Measurements from ENCODE around the gene TSHR. TPM values are rescaled to one million over a fixed set of nuclear protein-coding genes. Genes with fewer than 3 reads are reported as not detected.

TSHR gene
- total RNA-seq (2021) = not detected in 2 replicates
- long read RNA-seq, partial matches to known transcripts = 0 of 2 reads
- long read RNA-seq, other reads (novel, unspliced or antisense) = 2 of 2 reads

DNA sequence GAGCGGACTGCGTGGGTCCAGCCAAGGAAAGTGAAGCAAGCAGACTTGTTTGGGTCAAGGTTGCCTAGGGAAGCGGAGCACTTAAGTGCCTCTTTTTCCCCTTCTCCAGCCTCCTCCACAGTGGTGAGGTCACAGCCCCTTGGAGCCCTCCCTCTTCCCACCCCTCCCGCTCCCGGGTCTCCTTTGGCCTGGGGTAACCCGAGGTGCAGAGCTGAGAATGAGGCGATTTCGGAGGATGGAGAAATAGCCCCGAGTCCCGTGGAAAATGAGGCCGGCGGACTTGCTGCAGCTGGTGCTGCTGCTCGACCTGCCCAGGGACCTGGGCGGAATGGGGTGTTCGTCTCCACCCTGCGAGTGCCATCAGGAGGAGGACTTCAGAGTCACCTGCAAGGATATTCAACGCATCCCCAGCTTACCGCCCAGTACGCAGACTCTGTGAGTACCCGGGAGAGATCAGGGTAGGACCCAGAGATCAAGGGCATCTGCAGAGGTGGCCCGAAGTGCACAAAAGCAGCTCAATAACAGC, at the start of gene TSHR:
TSHR (plus strand) TSS at position 206 of the 526 bp plus-strand sequence; CDS start at position 266, 60 bp downstream.
- H3T11ph ChIP-seq (ENCODE audit: low read length) = no peak within 1 kb of the TSS
- H3K27ac Mint-ChIP-seq = no peak within 1 kb of the TSS
- no peak within 1 kb of the TSS for H3K14ac ChIP-seq (ENCODE audit: insufficient read depth, low read length)
- peaks cover 43% of the 10 kb centered on the region for H3K27me3 Mint-ChIP-seq (ENCODE audit: low read depth)
- H2AFZ ChIP-seq (ENCODE audit: low read length) = no peak within 1 kb of the TSS
- no peak within 1 kb of the TSS for H2BK120ac ChIP-seq (ENCODE audit: low read depth, low read length, poor library complexity, severe bottlenecking)
- H3K4me1 Mint-ChIP-seq = peaks cover 14 to 18% of the 10 kb centered on the region in 2 experiments
- H2BK12ac ChIP-seq (ENCODE audit: insufficient read length, low read depth, low read length) = no peak within 1 kb of the TSS
- no peak within 1 kb of the TSS for H2BK5ac ChIP-seq (ENCODE audit: insufficient read length, low read length)
- peaks cover 4% of the 10 kb centered on the region; the same call in 1 of the 2 replicates for H3K27me3 ChIP-seq (ENCODE audit: insufficient read depth, low read length)
- no peak within 1 kb of the TSS for H3K56ac ChIP-seq (ENCODE audit: insufficient read length, low read depth, low read length)
- H3K23ac ChIP-seq (ENCODE audit: insufficient read length, low read depth, low read length) = no peak within 1 kb of the TSS
- H3K9ac ChIP-seq (ENCODE audit: extremely low read depth, insufficient read length, low read length) = peak within 1 kb of the TSS; percentile 0
- H3K4me1 ChIP-seq (ENCODE audit: insufficient read depth, low read length) = no peaks in the 10 kb centered on the region
- no peak within 1 kb of the TSS for H3K4ac ChIP-seq (ENCODE audit: low read depth, low read length)
- no peaks in the 10 kb centered on the region for H4K20me1 ChIP-seq (ENCODE audit: control insufficient read depth, insufficient read depth, insufficient read length)
- no peak within 1 kb of the TSS for H4K91ac ChIP-seq (ENCODE audit: insufficient read length, low read depth, low read length)
- no peak within 1 kb of the TSS for H3K27ac ChIP-seq (ENCODE audit: insufficient read length, low read depth, low read length)
- no peak within 1 kb of the TSS for H4K5ac ChIP-seq (ENCODE audit: insufficient read length, low read depth, low read length)
- H4K8ac ChIP-seq (replicated peaks; ENCODE audit: insufficient read length, low read depth, low read length) = no peak within 1 kb of the TSS
- TF ChIP-seq, protein P1, sequence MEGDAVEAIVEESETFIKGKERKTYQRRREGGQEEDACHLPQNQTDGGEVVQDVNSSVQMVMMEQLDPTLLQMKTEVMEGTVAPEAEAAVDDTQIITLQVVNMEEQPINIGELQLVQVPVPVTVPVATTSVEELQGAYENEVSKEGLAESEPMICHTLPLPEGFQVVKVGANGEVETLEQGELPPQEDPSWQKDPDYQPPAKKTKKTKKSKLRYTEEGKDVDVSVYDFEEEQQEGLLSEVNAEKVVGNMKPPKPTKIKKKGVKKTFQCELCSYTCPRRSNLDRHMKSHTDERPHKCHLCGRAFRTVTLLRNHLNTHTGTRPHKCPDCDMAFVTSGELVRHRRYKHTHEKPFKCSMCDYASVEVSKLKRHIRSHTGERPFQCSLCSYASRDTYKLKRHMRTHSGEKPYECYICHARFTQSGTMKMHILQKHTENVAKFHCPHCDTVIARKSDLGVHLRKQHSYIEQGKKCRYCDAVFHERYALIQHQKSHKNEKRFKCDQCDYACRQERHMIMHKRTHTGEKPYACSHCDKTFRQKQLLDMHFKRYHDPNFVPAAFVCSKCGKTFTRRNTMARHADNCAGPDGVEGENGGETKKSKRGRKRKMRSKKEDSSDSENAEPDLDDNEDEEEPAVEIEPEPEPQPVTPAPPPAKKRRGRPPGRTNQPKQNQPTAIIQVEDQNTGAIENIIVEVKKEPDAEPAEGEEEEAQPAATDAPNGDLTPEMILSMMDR (conservative IDR thresholded peaks at IDR 0.05) = no peak
- H3K4me3 Mint-ChIP-seq = peak within 1 kb of the TSS; percentile 73 to 91
- no peaks in the 10 kb centered on the region for H3K9me3 Mint-ChIP-seq
- H3K36me3 Mint-ChIP-seq (ENCODE audit: insufficient read depth in 1 of 3, low read depth in 3 of 3) = no peaks in the 10 kb centered on the region
- peaks cover 7% of the 10 kb centered on the region for H3K23me2 ChIP-seq (ENCODE audit: insufficient read length, low read depth, low read length, poor library complexity, severe bottlenecking)
- H3K79me1 ChIP-seq (ENCODE audit: insufficient read depth, low read depth, low read length, poor library complexity, severe bottlenecking) = no peaks in the 10 kb centered on the region
- H3K79me2 ChIP-seq (ENCODE audit: insufficient read depth, low read length) = no peaks in the 10 kb centered on the region
- H3K18ac ChIP-seq (ENCODE audit: insufficient read length, low read depth, low read length) = no peak within 1 kb of the TSS
- H2BK20ac ChIP-seq (ENCODE audit: low read depth, low read length, poor library complexity, severe bottlenecking) = no peak within 1 kb of the TSS
- H2BK15ac ChIP-seq (ENCODE audit: low read depth, low read length) = no peak within 1 kb of the TSS
- WGBS (ENCODE audit: extremely low coverage, insufficient read length, low lambda C conversion rate) = no CpG with 5 or more reads among the region's 21 CpGs
- H2AK5ac ChIP-seq (ENCODE audit: insufficient read length, low read length) = no peak within 1 kb of the TSS
- H3K9me3 ChIP-seq (ENCODE audit: control insufficient read depth, low read depth, low read length) = no peaks in the 10 kb centered on the region
- peak; percentile 48 for DNase-seq
- peak within 1 kb of the TSS; percentile 71 for H3K4me2 ChIP-seq (ENCODE audit: insufficient read depth, insufficient read length, low read length)

Data from H9 (cell line).